Neural crest cell (in vitro differentiated cells): Measurements from ENCODE around the gene PPIP5K2. TPM values are rescaled to one million over a fixed set of nuclear protein-coding genes. Genes with fewer than 3 reads are reported as not detected.
"Not testable (repeated sequence)": the region's sequence is repeated elsewhere in the genome, so short reads cannot be mapped to it uniquely, and the experiment has no call there.

Experiments used
- DNase-seq: peaks from one replicate; pipeline ENCODE4 v3.0.0; 2021; ENCODE audit warnings: low read depth, mixed read lengths, low spot score
- H3K27ac Mint-ChIP-seq: one replicate; pipeline ENCODE4 v1.8.0; 2021; ENCODE audit warnings: mild to moderate bottlenecking, mixed read lengths; ENCODE audit not compliant: unreplicated experiment
- H3K27me3 Mint-ChIP-seq: 2 replicates; pipeline ENCODE4 v1.8.0; 2021; ENCODE audit warnings: low read depth, mild to moderate bottlenecking, mixed read lengths
- H3K36me3 Mint-ChIP-seq: 2 replicates; pipeline ENCODE4 v1.8.0; 2021; ENCODE audit warnings: low read depth, mild to moderate bottlenecking, mixed read lengths
- H3K4me1 Mint-ChIP-seq: 2 replicates; pipeline ENCODE4 v1.8.0; 2021; ENCODE audit warnings: mixed read lengths
- H3K4me3 Mint-ChIP-seq: one replicate; pipeline ENCODE4 v1.8.0; 2021; ENCODE audit warnings: mild to moderate bottlenecking, mixed read lengths
- H3K9me3 Mint-ChIP-seq: 2 replicates; pipeline ENCODE4 v1.8.0; 2021; ENCODE audit warnings: mixed read lengths
- CTCF ChIP-seq: fragments of 200-600 bp; sonication (generic); conservative IDR thresholded peaks from 2 replicates; pipeline ENCODE4 v1.5.0; 2021; ENCODE audit warnings: antibody characterized with exemption, mild to moderate bottlenecking
- total RNA-seq: library from RNA; stranded (reverse); gene quantifications from 2 replicates; pipeline ENCODE4 v1.2.1, GENCODE V29; 2021

Gene PPIP5K2
- total RNA-seq, 1 donor from 2014 or later, result 72.9 TPM

GRCh38 chr5:103178167-103178566, 58.1 kb downstream of the PPIP5K2 start:
- H3K27me3 Mint-ChIP-seq, result no peaks in the 10 kb centered on the region
- DNase-seq, result no peak
- H3K9me3 Mint-ChIP-seq, result no peaks in the 10 kb centered on the region
- H3K27ac Mint-ChIP-seq, result no peak overlapping the region
- H3K4me3 Mint-ChIP-seq, result no peak overlapping the region
- TF ChIP-seq CTCF, result peak; percentile 41
- H3K36me3 Mint-ChIP-seq, result peaks cover 9% of the 10 kb centered on the region
- no peaks in the 10 kb centered on the region for H3K4me1 Mint-ChIP-seq

- H3K27me3 Mint-ChIP-seq, result no peaks in the 10 kb centered on the region
- no peak for TF ChIP-seq CTCF
- H3K36me3 Mint-ChIP-seq, result peaks cover 6% of the 10 kb centered on the region
- no peak overlapping the region for H3K27ac Mint-ChIP-seq
- DNase-seq, result no peak
- H3K9me3 Mint-ChIP-seq, result no peaks in the 10 kb centered on the region
- H3K4me1 Mint-ChIP-seq, result no peaks in the 10 kb centered on the region
- H3K4me3 Mint-ChIP-seq, result no peak overlapping the region
Measured at GRCh38 chr5:103186152-103186551, 66.1 kb downstream of the PPIP5K2 start.

- no peak overlapping the region for H3K27ac Mint-ChIP-seq
- H3K27me3 Mint-ChIP-seq, result no peaks in the 10 kb centered on the region
- H3K36me3 Mint-ChIP-seq, result peaks cover 6% of the 10 kb centered on the region
- TF ChIP-seq CTCF, result no peak
- no peaks in the 10 kb centered on the region for H3K4me1 Mint-ChIP-seq
- no peak overlapping the region for H3K4me3 Mint-ChIP-seq
- no peaks in the 10 kb centered on the region for H3K9me3 Mint-ChIP-seq
- DNase-seq, result no peak
Measured at GRCh38 chr5:103188436-103188835, 68.3 kb downstream of the PPIP5K2 start.

GRCh38 chr5:103203226-103203625, 83.1 kb downstream of the PPIP5K2 start:
- Mint-ChIP-seq H3K9me3 (peaks cover 2% of the 10 kb centered on the region), H3K4me3 (no peak overlapping the region), H3K27ac (no peak overlapping the region), H3K4me1 (no peaks in the 10 kb centered on the region), H3K36me3 (peaks cover 20% of the 10 kb centered on the region), H3K27me3 (no peaks in the 10 kb centered on the region)
- DNase-seq, result no peak
- no peak for TF ChIP-seq CTCF

- H3K27me3 Mint-ChIP-seq, H3K9me3 Mint-ChIP-seq, H3K4me3 Mint-ChIP-seq, H3K4me1 Mint-ChIP-seq, DNase-seq, H3K27ac Mint-ChIP-seq: not testable (repeated sequence)
- peaks cover 23% of the 10 kb centered on the region for H3K36me3 Mint-ChIP-seq
Measured at GRCh38 chr5:103204990-103205389, 84.9 kb downstream of the PPIP5K2 start.

- Mint-ChIP-seq H3K36me3 (peaks cover 18% of the 10 kb centered on the region), H3K9me3 (peaks cover 2% of the 10 kb centered on the region), H3K4me3 (no peak overlapping the region), H3K27me3 (no peaks in the 10 kb centered on the region), H3K27ac (peak overlapping the region; percentile 16), H3K4me1 (no peaks in the 10 kb centered on the region)
- DNase-seq, result no peak
- TF ChIP-seq CTCF, result no peak
Measured at GRCh38 chr5:103205991-103206700, 86.0 kb downstream of the PPIP5K2 start.
